Measurements from ENCODE around the gene GTF3A.

The GTF3A gene

GRCh38 chr13:27427641-27428040, 3.2 kb downstream of the GTF3A start:
- H3K27me3 ChIP-seq (replicated peaks; ENCODE audit: control insufficient read depth, insufficient read depth, low read length), result no peaks in the 10 kb centered on the region
- peaks cover 38% of the 10 kb centered on the region for H3K4me1 ChIP-seq (ENCODE audit: control insufficient read depth, insufficient read depth, low read length)
- H3K4me3 ChIP-seq (ENCODE audit: low read length), result peak overlapping the region; percentile 89
- no peak overlapping the region for H3K9ac ChIP-seq (ENCODE audit: low read length)
- H3K36me3 ChIP-seq (ENCODE audit: control insufficient read depth, insufficient read depth, low read length, severe bottlenecking), result peaks cover 52% of the 10 kb centered on the region
- no peaks in the 10 kb centered on the region for H3K9me3 ChIP-seq (ENCODE audit: control insufficient read depth, low read length)
- no peak for DNase-seq (ENCODE audit: low read depth)

GRCh38 chr13:27428160-27428559, 3.7 kb downstream of the GTF3A start:
- H3K27me3 ChIP-seq (replicated peaks; ENCODE audit: control insufficient read depth, insufficient read depth, low read length), result no peaks in the 10 kb centered on the region
- peaks cover 38% of the 10 kb centered on the region for H3K4me1 ChIP-seq (ENCODE audit: control insufficient read depth, insufficient read depth, low read length)
- H3K9ac ChIP-seq (ENCODE audit: low read length), result no peak overlapping the region
- no peak overlapping the region for H3K4me3 ChIP-seq (ENCODE audit: low read length)
- H3K9me3 ChIP-seq (ENCODE audit: control insufficient read depth, low read length), result no peaks in the 10 kb centered on the region
- peaks cover 57% of the 10 kb centered on the region for H3K36me3 ChIP-seq (ENCODE audit: control insufficient read depth, insufficient read depth, low read length, severe bottlenecking)
- DNase-seq (ENCODE audit: low read depth), result no peak

- H3K36me3 ChIP-seq (ENCODE audit: control insufficient read depth, insufficient read depth, low read length, severe bottlenecking), result peaks cover 94% of the 10 kb centered on the region
- H3K4me1 ChIP-seq (ENCODE audit: control insufficient read depth, insufficient read depth, low read length), result peaks cover 7% of the 10 kb centered on the region
- H3K9ac ChIP-seq (ENCODE audit: low read length), result no peak overlapping the region
- DNase-seq (ENCODE audit: low read depth), result no peak
- H3K9me3 ChIP-seq (ENCODE audit: control insufficient read depth, low read length), result no peaks in the 10 kb centered on the region
- H3K4me3 ChIP-seq (ENCODE audit: low read length), result no peak overlapping the region
- no peaks in the 10 kb centered on the region for H3K27me3 ChIP-seq (replicated peaks; ENCODE audit: control insufficient read depth, insufficient read depth, low read length)
Measured at GRCh38 chr13:27432180-27432579, 7.8 kb downstream of the GTF3A start.

- H3K36me3 ChIP-seq (ENCODE audit: control insufficient read depth, insufficient read depth, low read length, severe bottlenecking), result peaks cover 90% of the 10 kb centered on the region
- no peak overlapping the region for H3K9ac ChIP-seq (ENCODE audit: low read length)
- H3K4me1 ChIP-seq (ENCODE audit: control insufficient read depth, insufficient read depth, low read length), result peaks cover 2% of the 10 kb centered on the region
- DNase-seq (ENCODE audit: low read depth), result no peak
- H3K9me3 ChIP-seq (ENCODE audit: control insufficient read depth, low read length), result no peaks in the 10 kb centered on the region
- H3K27me3 ChIP-seq (replicated peaks; ENCODE audit: control insufficient read depth, insufficient read depth, low read length), result no peaks in the 10 kb centered on the region
- H3K4me3 ChIP-seq (ENCODE audit: low read length), result no peak overlapping the region
Measured at GRCh38 chr13:27432611-27433210, 8.3 kb downstream of the GTF3A start.

GRCh38 chr13:27437126-27437525, 12.7 kb downstream of the GTF3A start:
- no peak for DNase-seq (ENCODE audit: low read depth)
- H3K4me1 ChIP-seq (ENCODE audit: control insufficient read depth, insufficient read depth, low read length), result peaks cover under 1% of the 10 kb centered on the region
- H3K4me3 ChIP-seq (ENCODE audit: low read length), result no peak overlapping the region
- peaks cover 71% of the 10 kb centered on the region for H3K36me3 ChIP-seq (ENCODE audit: control insufficient read depth, insufficient read depth, low read length, severe bottlenecking)
- no peaks in the 10 kb centered on the region for H3K9me3 ChIP-seq (ENCODE audit: control insufficient read depth, low read length)
- no peak overlapping the region for H3K9ac ChIP-seq (ENCODE audit: low read length)
- no peaks in the 10 kb centered on the region for H3K27me3 ChIP-seq (replicated peaks; ENCODE audit: control insufficient read depth, insufficient read depth, low read length)

- Histone ChIP-seq H3K36me3 (ENCODE audit: control insufficient read depth, insufficient read depth, low read length, severe bottlenecking) (peaks cover 46% of the 10 kb centered on the region), H3K4me3 (ENCODE audit: low read length) (no peak overlapping the region), H3K9ac (ENCODE audit: low read length) (no peak overlapping the region), H3K4me1 (ENCODE audit: control insufficient read depth, insufficient read depth, low read length) (peaks cover 6% of the 10 kb centered on the region), H3K9me3 (ENCODE audit: control insufficient read depth, low read length) (no peaks in the 10 kb centered on the region), H3K27me3 (replicated peaks; ENCODE audit: control insufficient read depth, insufficient read depth, low read length) (no peaks in the 10 kb centered on the region)
- no peak for DNase-seq (ENCODE audit: low read depth)
Measured at GRCh38 chr13:27440408-27440807, 16.0 kb downstream of the GTF3A start.

- no peak overlapping the region for H3K9ac ChIP-seq (ENCODE audit: low read length)
- H3K4me3 ChIP-seq (ENCODE audit: low read length), result no peak overlapping the region
- H3K9me3 ChIP-seq (ENCODE audit: control insufficient read depth, low read length), result no peaks in the 10 kb centered on the region
- peaks cover 6% of the 10 kb centered on the region for H3K4me1 ChIP-seq (ENCODE audit: control insufficient read depth, insufficient read depth, low read length)
- no peaks in the 10 kb centered on the region for H3K27me3 ChIP-seq (replicated peaks; ENCODE audit: control insufficient read depth, insufficient read depth, low read length)
- H3K36me3 ChIP-seq (ENCODE audit: control insufficient read depth, insufficient read depth, low read length, severe bottlenecking), result peaks cover 32% of the 10 kb centered on the region
- no peak for DNase-seq (ENCODE audit: low read depth)
Measured at GRCh38 chr13:27442071-27442647, 17.7 kb downstream of the GTF3A start.

GRCh38 chr13:27442797-27443196, 18.4 kb downstream of the GTF3A start:
- no peaks in the 10 kb centered on the region for H3K27me3 ChIP-seq (replicated peaks; ENCODE audit: control insufficient read depth, insufficient read depth, low read length)
- peaks cover 32% of the 10 kb centered on the region for H3K36me3 ChIP-seq (ENCODE audit: control insufficient read depth, insufficient read depth, low read length, severe bottlenecking)
- no peak overlapping the region for H3K9ac ChIP-seq (ENCODE audit: low read length)
- peaks cover 10% of the 10 kb centered on the region for H3K4me1 ChIP-seq (ENCODE audit: control insufficient read depth, insufficient read depth, low read length)
- H3K9me3 ChIP-seq (ENCODE audit: control insufficient read depth, low read length), result no peaks in the 10 kb centered on the region
- H3K4me3 ChIP-seq (ENCODE audit: low read length), result no peak overlapping the region
- DNase-seq (ENCODE audit: low read depth), result no peak

GRCh38 chr13:27446986-27447583, 22.7 kb downstream of the GTF3A start:
- Histone ChIP-seq H3K27me3 (replicated peaks; ENCODE audit: control insufficient read depth, insufficient read depth, low read length) (no peaks in the 10 kb centered on the region), H3K4me1 (ENCODE audit: control insufficient read depth, insufficient read depth, low read length) (peaks cover 24% of the 10 kb centered on the region), H3K4me3 (ENCODE audit: low read length) (no peak overlapping the region), H3K9ac (ENCODE audit: low read length) (no peak overlapping the region), H3K9me3 (ENCODE audit: control insufficient read depth, low read length) (no peaks in the 10 kb centered on the region), H3K36me3 (ENCODE audit: control insufficient read depth, insufficient read depth, low read length, severe bottlenecking) (peaks cover 8% of the 10 kb centered on the region)
- no peak for DNase-seq (ENCODE audit: low read depth)

- Histone ChIP-seq H3K36me3 (ENCODE audit: control insufficient read depth, insufficient read depth, low read length, severe bottlenecking) (peaks cover 2% of the 10 kb centered on the region), H3K4me3 (ENCODE audit: low read length) (peak overlapping the region; percentile 99), H3K9me3 (ENCODE audit: control insufficient read depth, low read length) (no peaks in the 10 kb centered on the region), H3K27me3 (replicated peaks; ENCODE audit: control insufficient read depth, insufficient read depth, low read length) (no peaks in the 10 kb centered on the region), H3K9ac (ENCODE audit: low read length) (peak overlapping the region; percentile 0), H3K4me1 (ENCODE audit: control insufficient read depth, insufficient read depth, low read length) (peaks cover 18% of the 10 kb centered on the region)
- no peak for DNase-seq (ENCODE audit: low read depth)
Measured at GRCh38 chr13:27448308-27448707, 23.9 kb downstream of the GTF3A start.

- peak overlapping the region; percentile 99 for H3K4me3 ChIP-seq (ENCODE audit: low read length)
- peak overlapping the region; percentile 95 for H3K9ac ChIP-seq (ENCODE audit: low read length)
- peak; percentile 36 for DNase-seq (ENCODE audit: low read depth)
- H3K9me3 ChIP-seq (ENCODE audit: control insufficient read depth, low read length), result no peaks in the 10 kb centered on the region
- H3K27me3 ChIP-seq (replicated peaks; ENCODE audit: control insufficient read depth, insufficient read depth, low read length), result no peaks in the 10 kb centered on the region
- H3K4me1 ChIP-seq (ENCODE audit: control insufficient read depth, insufficient read depth, low read length), result peaks cover 18% of the 10 kb centered on the region
- H3K36me3 ChIP-seq (ENCODE audit: control insufficient read depth, insufficient read depth, low read length, severe bottlenecking), result no peaks in the 10 kb centered on the region
Measured at GRCh38 chr13:27449081-27449603, 24.7 kb downstream of the GTF3A start.

All from adipocyte (in vitro differentiated cells).